Measurements from ENCODE around the gene SND1.

Gene SND1

DNA sequence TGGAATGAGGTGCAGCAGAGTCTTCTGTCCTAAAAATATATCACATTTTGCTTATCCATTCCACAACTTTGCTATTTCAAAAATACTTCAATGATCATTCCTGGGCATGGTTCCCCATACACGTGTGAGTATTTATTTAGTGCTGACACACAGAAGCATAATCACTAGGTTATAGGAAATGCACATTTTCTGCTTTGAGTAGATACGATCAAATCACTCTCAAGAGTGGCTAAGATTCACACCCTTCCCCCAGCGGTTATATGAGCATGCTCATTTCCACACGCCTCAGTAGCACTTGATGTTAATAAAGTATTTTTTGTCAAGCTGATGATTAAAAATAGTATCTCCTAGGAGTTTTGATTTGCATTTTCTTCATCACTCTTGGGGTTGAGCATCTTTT is 472.8 kb downstream of the SND1 start:
- DNase-seq (ENCODE audit: low spot score) = no peak
- FAIRE-seq = no peak

DNA sequence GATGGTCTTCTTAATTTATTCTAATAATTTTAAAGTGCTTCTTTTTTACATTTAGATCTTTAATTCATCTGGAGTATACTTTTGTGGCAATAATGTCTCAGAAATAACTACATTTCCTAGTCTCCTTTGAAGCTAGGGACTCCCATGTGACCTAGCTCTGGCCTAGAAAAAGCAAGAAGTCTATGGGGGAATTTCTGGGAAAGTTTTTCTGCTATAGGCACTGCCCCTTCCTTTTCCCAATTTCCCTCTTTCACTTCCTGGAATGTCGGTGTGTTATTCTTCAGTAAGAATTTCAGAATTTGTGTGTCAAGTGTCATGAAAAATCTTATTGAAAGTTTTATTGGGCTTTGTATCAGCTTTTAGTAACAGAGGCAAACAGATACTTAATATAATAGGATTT is 473.8 kb downstream of the SND1 start:
- DNase-seq (ENCODE audit: low spot score) (no peak), FAIRE-seq (no peak)

DNA sequence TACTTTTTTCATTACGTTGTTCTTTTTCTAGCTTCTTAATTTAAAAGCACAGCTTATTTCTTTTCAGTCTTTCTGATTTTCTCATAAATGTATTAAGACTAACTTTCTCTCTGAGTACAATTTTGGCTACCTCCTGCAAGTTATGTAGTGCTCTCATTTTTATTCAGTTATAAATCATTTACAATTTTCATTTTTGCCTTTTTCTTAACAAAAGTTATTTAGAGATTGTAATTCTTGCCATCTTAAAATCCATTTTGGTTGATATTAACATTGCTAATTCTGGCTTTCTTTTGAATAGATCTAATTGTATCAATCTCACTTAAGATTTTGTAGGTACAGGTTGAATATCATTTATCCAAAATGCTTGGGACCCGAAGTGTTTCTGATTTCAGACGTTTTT is 476.4 kb downstream of the SND1 start:
- FAIRE-seq (no peak), DNase-seq (ENCODE audit: low spot score) (no peak)

DNA sequence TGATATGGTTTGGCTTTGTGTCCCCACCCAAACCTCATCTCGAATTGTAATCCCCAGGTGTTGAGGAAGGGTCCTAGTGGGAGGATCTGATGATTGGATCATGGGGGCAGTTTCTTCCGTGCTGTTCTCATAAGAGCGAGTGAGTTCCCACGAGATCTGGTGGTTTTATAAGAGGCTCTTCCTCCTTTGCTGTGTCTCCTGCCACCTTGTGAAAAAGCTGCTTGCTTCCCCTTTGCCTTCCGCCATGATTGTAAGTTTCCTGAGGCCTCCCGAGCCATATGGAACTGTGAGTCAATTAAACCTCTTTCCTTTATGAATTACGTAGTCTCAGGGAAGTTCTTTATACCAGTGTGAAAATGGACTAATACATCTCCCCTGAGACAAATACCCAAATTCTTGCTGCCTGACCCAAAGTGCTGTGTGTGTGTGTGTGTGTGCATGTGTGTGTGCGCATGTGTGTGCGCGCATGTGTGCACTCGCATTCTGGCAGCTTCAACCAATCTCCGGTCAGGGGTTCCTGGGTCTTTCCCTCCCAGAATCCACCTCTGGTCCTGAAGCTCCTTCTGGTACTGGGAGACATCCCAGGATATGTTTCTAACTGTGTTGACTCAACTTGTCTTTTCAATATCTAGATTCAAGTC is 477.4 kb downstream of the SND1 start:
- no peak for FAIRE-seq
- DNase-seq (ENCODE audit: low spot score) = no peak

DNA sequence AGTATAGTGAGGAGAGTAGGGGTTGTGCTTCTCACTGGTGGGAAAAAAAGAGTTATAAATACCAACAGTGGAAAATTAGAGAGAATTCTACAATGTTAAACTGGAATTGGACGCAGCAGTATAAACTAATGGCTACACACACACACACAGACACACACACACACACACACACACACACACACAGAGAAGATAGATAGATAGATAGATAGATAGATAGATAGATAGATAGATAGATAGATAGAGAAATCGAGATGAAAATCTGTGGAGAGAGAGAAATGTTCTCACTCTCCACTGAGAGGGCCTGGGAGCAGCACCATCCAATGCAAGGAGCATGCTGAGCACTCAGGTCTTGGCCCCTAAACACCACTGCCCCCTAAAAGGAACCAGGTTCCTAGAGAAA is 479.1 kb downstream of the SND1 start:
- FAIRE-seq = no peak

DNA sequence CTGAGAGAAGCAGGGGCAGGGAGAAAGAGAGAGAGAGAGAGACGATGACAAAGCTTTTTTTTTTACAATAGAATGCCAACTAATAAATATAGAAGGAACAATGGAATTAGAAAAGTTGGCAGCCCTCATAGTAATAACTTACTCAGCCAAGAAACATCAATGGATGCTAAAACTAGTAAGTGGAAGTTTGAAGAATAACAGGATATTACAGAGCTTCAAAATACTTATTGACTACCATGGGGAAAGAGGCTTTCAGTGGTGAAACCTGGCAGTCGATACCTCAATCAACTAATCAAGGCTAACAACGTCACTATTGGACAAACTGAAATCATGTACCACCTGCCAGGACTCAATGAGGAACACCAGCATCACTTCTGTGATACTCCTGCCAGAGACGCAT is 479.7 kb downstream of the SND1 start:
- DNase-seq (ENCODE audit: low spot score) (no peak), FAIRE-seq (no peak)

More for the DNA sequence above, 479.1 kb downstream of the SND1 start:
- no peak for DNase-seq (ENCODE audit: low spot score)

DNA sequence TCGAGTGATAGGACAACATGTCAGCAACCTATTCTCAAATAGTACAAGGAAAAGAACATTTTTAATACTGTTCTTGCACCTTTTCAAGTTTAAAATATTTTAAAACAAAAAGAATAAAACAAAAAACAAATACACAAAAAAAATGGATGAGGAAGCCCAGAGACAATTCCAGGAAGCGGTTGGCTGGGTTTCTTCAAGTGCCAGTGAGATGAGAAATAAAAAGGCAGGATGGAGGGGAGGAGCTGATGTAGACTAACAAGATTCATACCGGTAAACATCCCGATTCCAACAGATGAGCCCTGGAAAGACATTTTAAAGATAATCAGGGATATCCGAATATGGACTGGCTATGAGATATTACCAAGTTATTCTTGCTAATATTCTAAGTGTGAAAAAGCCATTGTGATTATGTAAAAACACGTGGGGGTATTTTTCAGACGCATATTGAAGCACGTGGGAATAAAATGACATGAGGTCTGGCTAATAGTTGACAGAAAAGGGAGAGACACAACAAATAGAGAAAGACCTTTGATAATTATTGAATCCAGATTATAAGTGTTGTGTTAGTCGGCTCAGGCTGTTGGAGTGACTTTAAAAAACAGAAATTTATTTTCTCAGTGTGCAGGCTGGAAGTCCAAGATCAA is 480.6 kb downstream of the SND1 start:
- DNase-seq (ENCODE audit: low spot score) = no peak
- no peak for FAIRE-seq

DNA sequence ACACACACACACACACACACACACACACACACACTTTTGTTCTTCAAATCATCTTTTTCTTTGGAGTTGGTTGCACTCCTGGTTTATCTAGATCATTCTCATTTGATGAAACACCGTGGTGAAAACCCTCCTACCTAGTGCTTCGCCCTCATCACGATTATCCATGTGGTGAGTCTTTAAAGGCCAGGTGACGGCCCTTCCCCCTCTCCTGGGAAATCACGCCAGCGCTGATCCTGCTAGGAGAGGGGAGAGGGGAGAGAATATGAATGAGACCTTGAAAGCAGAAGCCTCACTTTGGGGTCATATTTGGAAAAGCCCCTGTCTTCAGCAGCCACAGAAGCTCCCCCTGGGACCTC is 483.1 kb downstream of the SND1 start:
- FAIRE-seq (no peak), DNase-seq (ENCODE audit: low spot score) (no peak)

DNA sequence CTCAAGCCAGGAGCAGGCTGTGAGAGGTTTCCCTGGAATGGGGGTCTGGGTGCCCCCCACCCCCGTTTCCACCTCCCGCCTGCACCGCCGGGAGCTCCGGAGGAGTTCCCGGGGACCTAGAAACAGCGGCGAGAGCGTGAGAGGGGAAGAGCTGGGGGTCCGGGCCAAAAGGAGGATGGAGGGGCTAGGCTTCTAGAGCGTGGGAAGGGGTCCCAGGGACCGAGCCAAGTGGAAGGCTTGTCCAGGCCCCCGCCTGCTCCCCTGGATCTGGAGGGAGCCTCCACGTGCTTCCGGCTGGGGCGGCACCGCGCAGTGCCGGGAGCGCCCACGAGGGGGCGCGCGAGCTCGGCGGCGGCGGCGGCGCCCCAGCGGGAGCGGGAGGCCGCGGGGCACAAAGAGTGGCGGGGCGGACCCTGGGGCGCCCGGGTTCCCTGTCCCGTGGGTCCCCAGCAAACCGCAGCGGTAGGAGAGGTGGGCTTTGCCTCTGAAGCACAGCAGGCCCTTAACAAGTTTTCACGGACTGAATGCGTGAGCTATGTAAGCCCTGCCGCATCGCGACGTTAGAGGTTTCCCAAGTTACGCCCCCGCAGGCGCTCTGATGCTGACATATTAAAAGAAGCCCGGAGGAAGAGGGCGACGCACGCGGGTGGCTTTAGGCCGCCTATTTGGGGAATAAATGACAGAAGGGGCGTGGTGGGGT is 483.7 kb downstream of the SND1 start:
- DNase-seq (ENCODE audit: low spot score) = peak; percentile 24

DNA sequence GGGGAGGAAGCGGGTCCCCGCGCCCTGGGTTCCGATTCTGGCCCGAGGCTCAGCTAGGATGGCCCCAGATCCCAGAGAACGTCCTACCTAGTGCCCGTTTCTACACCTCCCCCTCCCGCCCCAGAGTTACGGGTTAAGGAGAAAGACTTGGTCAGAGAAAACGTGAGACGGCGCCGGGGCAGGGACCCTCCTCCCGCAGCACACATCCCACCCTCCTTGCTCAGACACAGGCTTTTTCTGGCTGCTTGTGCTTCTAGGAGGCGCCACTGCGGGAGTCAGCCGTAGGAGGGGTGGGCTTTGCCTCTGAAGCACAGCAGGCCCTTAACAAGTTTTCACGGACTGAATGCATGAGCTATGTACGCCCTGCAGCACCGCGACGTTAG is 484.2 kb downstream of the SND1 start:
- DNase-seq (ENCODE audit: low spot score) (no peak), FAIRE-seq (no peak)

More for the DNA sequence above, 483.7 kb downstream of the SND1 start:
- no peak for FAIRE-seq

DNA sequence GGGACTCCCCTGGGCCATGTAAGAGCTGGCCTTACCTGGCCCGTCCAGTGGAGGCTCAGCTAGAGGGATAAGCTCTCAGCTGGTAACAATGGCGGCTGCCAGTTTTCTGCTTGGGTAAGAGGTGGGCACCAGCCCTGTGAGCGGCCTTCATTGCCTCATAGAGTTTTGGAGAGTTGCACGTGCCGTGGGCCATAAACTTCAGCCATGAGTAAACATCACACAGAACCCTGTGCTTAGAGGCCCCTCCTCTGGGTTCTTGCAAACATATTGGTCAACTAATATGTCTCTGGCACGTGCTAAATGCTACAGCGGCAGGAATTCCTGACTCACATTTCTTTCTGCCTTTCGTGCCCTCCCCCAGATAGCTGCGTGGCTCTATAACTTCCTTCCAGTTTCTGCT is 485.2 kb downstream of the SND1 start:
- FAIRE-seq = no peak
- no peak for DNase-seq (ENCODE audit: low spot score)

DNA sequence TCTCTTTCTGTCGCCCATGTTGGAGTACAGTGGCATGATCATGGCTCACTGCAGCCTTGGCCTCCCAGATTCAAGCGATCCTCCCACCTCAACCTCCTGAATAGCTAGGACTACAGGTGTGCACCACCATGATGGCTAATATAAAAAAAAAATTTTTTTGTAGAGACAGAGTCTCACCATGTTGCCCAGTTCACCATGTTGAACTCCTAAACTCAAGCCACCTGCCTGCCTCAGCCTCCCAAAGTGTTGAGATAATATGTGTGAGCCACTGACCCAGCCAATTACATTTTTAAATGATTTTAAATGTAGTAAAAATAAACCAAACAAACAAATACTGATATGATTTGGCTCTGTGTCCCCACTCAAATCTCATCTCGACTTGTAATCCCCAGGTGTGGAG is 487.4 kb downstream of the SND1 start:
- no peak for FAIRE-seq
- no peak for DNase-seq (ENCODE audit: low spot score)

DNA sequence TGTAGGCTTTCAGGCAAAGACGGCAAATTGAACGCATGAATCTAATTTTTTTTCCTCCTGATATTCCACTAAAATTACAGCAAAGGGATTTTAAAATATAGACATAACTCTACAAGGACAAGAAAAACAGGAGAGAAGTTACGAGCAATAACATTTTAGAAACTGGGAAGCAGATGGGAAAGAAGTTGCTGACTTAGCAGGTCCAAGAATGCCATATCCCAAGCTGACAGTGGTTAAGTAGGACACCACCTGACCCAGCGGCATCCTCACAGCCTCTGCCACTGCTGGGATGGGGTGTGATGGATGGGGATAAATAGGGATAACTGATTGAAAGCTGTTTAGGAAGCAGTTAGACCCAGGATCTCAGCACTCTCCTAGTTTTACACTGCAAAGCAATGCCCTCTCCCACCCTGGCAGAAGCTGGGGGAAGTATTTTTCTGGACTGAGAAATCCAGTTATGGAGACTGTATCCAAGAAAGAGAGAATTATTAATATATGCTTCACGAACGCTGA is 489.7 kb downstream of the SND1 start:
- DNase-seq (ENCODE audit: low spot score) = no peak
- no peak for FAIRE-seq
